Panc1 (cell line): ENCODE measurements around the gene OSTC.

Experiments
- CTCF ChIP-seq: fragments of 450-650 bp; IDR thresholded peaks from 2 replicates; pipeline ENCODE4 v1.5.1; 2017; ENCODE audit warnings: mild to moderate bottlenecking
- POLR2AphosphoS5 ChIP-seq: IDR thresholded peaks from 2 replicates; pipeline ENCODE4 v1.6.1; 2012; ENCODE audit warnings: mild to moderate bottlenecking, low read depth, low read length, moderate library complexity
- SIN3A ChIP-seq: IDR thresholded peaks from 2 replicates; pipeline ENCODE4 v1.6.1; 2012; ENCODE audit warnings: low read depth, mild to moderate bottlenecking, low read length, moderate library complexity, borderline replicate concordance; ENCODE audit not compliant: insufficient read depth
- TCF7L2 ChIP-seq: IDR thresholded peaks from 2 replicates; pipeline ENCODE4 v1.6.1; 2011; ENCODE audit warnings: mild to moderate bottlenecking, low read depth, low read length, inconsistent platforms

DNA sequence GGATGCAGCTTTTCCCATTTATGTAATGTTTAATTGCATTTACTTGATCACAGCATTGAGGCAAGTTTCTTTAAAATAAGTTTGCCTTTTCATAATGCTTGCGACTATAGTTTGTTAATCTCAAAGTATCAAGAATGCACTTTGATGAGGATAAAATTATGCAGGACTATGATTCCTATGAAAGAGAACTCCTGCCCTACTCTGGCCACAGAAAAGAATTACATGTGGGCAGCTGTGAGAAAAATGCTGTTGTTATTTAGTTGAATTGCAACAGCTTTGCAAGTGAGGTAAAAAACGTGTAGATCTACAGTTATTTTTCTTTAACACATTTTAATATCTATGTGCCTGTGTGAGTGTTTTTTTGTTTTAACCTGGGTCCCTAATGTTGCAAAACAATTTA lies 12.5 kb upstream of the OSTC start:
- TF ChIP-seq CTCF, result peak; percentile 13; the same call in 1 of the 2 replicates
- TF ChIP-seq SIN3A, result no peak
- TF ChIP-seq POLR2AphosphoS5, result no peak
- no peak for TF ChIP-seq TCF7L2
